HG02981 (cell line): ENCODE measurements around the gene STUM.
"Not testable (repeated sequence)": the region's sequence is repeated elsewhere in the genome, so short reads cannot be mapped to it uniquely, and the experiment has no call there.

Source experiments
- ATAC-seq: cut with Tn5 transposase; IDR thresholded peaks from one replicate; pipeline ENCODE4 v1.9.1; 2021; ENCODE audit warnings: mild to moderate bottlenecking, moderate library complexity; ENCODE audit not compliant: unreplicated experiment

STUM gene

GRCh38 chr1:226603022-226603857 is 54.7 kb downstream of the STUM start:
- ATAC-seq = no peak

DNA sequence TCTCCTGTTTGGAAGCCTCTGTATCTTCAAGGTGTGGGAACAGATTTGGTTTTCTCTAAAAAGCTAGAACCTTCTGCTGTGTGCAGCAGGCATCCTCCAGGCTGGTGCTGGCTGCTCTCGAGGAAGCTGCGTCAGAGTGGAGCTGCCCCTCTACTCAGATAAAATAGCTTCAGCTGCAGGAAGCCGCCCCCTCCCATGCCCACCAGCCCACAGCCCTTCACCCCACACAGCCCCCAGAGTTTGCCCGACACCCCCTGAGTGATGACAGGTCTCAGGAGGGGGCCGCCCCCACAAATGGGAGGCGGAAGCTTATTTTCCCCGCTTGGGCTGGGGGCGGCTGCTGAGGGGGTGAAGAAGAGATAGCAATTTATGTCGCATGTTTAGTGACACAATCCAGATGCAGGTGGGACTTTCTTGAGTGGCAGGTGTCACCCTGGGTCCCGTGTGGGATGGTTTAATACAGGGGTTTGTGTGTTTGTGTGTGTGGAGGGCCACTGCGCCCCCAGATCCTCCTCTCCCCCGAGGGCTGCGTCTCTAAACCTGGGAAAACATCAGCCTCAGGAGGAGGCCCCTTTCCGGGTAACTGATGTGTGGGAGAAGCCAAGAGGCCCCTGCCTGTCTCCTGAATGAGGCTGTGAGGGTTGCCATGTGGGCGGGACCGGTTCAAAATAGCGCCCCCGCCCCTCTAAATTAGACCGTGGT is 55.4 kb downstream of the STUM start:
- ATAC-seq = no peak

- ATAC-seq = no peak
These were observed 56.2 kb downstream of the STUM start for GRCh38 chr1:226604560-226605317.

GRCh38 chr1:226605318-226605950 is 56.9 kb downstream of the STUM start:
- no peak for ATAC-seq

DNA sequence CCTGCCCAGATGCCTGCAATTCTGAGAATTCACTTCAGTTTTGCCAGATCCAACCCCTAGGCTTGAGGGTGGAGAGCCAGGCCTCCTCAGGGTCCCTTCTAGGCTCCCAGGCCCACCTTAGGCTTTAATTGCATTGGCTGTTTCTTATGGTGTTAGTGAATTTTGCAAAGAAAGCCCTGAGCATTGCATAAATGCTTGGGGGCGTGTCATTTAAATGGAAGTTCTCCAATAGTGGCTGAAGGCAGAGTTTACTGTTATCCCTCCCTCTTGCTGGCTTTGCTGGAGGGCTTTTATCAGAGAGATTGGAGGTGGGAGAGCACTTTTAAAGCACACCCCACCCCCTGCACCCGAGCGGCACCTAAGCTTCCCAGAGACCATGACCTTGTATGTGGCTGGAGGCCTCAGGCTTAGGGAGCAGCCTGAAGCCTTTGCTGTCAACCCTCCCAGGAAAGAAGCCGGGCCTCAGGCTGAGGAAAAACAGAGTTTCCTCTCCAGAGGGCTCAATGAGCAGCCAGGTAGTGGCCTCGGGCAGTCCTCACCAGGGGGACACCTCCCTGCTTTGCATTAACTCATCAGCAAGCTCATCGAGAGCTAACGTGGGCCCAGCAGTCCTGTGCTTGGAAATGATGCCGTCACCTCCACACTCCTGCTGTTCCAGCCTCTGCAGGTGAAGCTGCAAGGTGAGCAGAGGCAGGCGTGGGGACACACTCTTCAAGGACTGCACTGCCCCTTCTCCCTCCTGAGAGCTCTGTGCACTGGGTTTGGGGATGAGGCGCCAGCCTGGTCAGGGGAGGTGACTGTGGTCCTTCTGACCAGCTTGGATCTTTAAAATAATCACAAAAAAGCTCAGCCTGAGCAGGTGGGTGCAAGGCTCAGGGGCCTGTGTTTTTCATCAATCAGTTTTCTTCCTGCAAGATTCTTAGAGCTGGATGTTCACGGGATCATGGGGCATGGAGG is 58.0 kb downstream of the STUM start:
- no peak for ATAC-seq

DNA sequence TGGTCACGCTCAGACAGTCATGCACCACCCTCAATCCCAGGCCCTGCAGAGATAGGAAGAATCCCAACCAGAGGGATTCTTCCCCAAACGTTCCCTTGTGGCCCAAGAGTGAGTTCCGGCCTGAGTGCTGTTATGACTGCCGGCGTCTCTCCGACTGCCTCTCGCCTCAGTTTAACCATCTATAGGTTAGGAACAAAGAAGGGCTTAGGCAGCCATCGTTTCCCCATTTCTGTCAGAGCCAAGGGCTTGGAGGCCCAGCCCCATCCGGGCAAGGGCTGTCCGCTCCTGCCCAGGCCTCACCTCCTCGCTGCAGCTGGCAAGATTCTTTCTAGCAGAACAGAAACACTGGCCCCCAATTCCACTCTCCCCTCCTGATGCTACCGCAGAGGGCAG is 58.7 kb downstream of the STUM start:
- no peak for ATAC-seq

GRCh38 chr1:226607821-226608220 is 59.3 kb downstream of the STUM start:
- ATAC-seq = no peak

DNA sequence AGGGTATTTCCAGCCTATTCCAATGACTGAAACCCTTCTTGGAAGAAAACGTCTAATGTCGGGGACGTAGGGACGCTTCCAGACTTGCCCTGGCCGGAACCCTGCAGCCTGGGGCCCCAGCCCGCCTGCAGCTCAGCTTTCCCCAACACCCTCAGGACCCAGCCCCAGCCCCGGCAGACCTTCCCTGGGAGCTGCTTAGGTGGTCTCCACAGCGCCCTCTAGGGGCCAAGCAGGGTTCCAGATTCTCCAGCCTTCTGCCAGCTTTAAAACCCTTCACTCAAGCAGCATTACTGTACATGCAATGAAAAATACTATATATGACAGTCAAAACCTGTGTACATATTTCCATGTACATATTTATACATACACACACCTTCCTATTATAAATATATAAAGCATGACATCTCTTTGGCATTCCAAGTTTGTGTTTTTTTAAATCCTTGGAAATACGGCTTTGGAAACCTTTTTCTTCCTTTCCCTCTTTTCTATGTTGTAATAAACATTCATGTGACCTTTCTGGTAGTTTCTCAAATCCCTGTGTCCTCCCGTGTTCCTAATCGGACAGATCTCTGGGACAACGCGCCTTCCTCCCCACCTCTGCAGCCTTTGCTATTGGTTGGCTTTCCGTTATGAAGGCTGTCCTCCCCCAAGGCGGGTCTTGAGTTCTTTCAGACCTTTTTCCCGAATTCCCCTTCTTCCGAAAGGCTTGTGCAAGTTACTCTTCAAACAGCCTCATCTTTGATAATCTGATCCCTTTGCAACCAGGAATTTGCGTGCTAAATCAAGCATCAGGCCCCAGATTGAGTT is 60.3 kb downstream of the STUM start:
- ATAC-seq = no peak

DNA sequence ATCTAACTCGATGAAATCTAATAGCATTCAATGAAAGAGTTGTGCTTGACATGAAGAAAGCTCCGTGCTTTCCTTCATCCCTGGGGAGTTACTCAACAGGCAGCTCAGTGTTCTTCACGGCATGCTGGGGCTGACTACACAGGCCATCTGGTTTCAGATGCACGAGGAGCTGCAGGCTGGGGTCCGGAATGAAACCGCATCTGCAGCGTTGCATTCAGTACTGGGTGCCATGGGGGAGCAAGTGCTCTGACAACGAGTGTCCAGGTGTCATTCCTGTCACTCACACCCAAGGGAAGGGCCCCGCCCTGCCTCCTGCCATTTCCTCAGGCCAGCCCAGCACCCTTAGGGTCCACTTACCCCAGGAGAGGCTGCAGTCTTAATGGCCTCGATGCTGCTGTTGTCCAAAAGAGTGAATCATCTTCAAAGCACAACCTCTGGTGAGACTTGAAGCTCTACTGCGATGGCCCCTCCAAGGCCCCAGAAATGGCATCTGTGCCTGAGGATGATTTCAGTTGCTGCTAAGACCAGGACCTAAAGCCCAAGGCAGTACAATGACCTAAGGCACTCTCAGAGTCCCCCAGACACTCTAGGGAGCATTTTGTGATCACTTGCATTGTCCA is 61.4 kb downstream of the STUM start:
- no peak for ATAC-seq

DNA sequence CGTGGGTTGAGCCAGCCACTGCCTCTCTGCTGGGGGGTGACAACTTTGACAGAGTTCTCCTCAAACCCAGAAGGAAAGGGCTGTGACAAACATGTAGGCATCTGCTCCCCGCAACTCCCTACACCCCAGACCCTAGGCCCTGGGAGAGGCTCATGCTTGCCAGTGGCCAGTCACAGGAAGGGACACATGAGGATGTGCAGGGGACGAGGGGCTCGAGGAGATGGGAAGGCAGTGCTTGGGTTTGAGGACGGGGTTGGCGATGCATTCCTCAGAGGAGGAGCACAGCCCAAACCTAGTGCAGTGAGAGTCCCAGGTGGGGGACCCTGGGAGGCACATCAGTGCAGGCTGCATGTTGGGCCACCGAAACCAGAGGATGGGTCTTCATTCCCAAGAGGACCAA is 62.1 kb downstream of the STUM start:
- ATAC-seq = no peak

DNA sequence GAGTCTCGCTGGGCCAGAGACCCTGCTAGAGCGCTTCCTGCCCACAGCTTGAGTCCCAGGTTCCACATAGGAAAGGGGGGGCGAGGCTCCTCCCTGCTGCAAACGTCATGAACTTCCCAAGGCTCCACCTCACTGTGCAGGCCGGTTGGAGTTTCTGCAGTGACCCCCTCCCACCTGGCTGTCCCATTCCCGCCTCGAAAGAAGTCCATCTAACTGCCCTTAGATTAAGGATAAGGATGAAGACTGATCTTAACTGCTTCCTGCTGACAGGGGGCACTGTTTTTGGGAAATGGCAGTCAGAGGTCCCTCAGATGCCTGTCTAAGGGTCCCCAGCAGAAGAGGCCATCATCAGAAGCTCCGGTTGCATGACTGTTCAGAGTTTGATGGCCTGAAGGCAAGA is 62.7 kb downstream of the STUM start:
- no peak for ATAC-seq

DNA sequence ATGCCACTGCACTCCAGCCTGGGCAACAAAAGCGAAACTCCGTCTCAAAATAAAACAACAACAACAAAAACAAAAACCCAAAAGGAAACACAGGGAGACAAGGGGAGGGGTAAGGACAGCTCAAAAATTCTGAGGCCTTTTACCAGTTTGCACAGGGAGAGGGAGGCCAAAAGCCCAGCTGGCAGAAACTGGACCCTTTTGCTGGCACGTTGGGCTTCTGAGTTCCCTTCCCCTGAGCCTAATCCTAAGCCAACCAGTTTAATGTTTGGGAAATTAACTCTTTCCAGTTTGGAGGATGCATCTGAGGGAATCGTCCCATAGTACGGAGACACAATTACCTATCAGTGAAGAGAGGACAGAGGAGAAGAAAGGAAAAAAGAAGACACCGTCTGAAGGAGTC is 63.4 kb downstream of the STUM start:
- not testable (repeated sequence) for ATAC-seq

- ATAC-seq = no peak
These were observed 67.3 kb downstream of the STUM start for GRCh38 chr1:226615876-226616275.

GRCh38 chr1:226616636-226617035 is 68.1 kb downstream of the STUM start:
- ATAC-seq = no peak

- no peak for ATAC-seq
These were observed 68.5 kb downstream of the STUM start for GRCh38 chr1:226617109-226617508.

DNA sequence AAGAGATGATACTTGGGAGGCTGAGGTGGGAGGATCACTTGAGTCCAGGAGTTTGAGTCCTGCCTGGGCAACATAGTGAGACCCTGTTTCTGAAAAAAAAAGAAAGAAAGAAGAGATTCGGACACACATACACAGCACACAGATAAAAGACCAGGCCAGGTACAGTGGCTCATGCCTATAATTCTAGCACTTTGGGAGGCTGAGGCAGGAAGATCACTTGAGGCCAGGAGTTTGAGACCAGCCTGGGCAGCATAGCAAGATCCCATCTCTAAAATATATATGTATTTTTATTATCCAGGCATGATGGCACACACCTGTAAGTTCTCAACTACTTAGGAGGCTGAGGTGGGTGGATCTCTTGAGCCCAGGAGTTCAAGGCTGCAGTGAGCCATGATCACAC is 69.2 kb downstream of the STUM start:
- not testable (repeated sequence) for ATAC-seq

GRCh38 chr1:226618380-226618779 is 69.8 kb downstream of the STUM start:
- ATAC-seq = no peak

- ATAC-seq = no peak
These were observed 70.5 kb downstream of the STUM start for GRCh38 chr1:226619031-226619430.

- ATAC-seq = no peak
These were observed 73.4 kb downstream of the STUM start for GRCh38 chr1:226622012-226622411.
